ENCODE measurements around the gene GAMT. TPM values are rescaled to one million over a fixed set of nuclear protein-coding genes. Genes with fewer than 3 reads are reported as not detected.

GAMT gene
- total and polyA plus RNA-seq, 2 of the 13 experiments (the other 11 are each of a cell fraction or from before 2014, with no cell fraction given), result 115 to 124 TPM

DNA sequence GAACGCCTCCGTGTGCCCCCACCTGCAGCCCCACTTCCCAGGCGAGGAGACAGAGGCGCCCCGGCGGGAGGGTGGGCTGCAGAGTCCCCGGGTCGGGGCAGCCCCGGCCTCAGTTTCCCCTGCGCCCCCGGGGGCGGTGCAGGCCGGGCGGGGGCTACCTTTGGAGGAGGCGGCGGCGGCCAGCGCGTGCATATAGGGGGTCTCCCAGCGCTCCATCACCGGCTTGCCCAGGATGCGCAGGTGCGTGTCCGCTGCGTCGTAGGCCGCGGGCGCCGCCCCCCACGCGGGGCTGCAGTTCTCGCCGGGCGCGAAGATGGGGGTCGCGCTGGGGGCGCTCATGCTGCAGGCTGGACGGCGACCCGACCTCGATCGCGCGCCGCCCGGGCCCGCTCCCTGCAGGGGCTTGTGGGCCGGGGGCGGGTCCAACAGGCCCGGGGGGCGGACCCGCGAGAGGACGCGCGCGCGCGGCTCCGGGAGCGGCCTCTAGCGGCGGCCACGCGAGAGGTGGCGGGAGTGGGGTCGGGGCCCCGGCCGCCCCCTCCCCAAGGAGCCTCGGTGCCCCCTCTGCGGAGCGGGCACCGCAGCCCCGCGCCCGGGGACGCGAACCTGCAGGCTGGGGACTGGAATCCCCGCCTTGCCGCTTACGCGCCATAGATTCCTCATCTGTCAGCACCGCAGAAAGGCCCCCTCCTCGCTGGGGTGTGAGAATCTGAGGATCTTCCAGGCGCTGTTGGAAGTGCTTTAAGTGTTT is at the start of gene GAMT (continued):
- no peak for TF ChIP-seq ZNF572 (CRISPR knock-in tag; IDR thresholded peaks at IDR 0.05)
- peak; percentile 45; the same call in 1 of the 2 replicates for TF ChIP-seq EEA1 (CRISPR knock-in tag; IDR thresholded peaks at IDR 0.05; ENCODE audit: borderline replicate concordance)
- TF ChIP-seq RAD21 (CRISPR knock-in tag; IDR thresholded peaks at IDR 0.05), result peak; percentile 38; the same call in 1 of the 2 replicates
- no peak for TF ChIP-seq ZNF432 (CRISPR knock-in tag; IDR thresholded peaks at IDR 0.05; ENCODE audit: borderline replicate concordance)
- TF ChIP-seq, protein P1, sequence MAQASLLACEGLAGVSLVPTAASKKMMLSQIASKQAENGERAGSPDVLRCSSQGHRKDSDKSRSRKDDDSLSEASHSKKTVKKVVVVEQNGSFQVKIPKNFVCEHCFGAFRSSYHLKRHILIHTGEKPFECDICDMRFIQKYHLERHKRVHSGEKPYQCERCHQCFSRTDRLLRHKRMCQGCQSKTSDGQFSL (CRISPR knock-in tag; IDR thresholded peaks at IDR 0.05), result no peak
- TF ChIP-seq TRIM24 (CRISPR knock-in tag; IDR thresholded peaks at IDR 0.05), result no peak
- TF ChIP-seq, protein P2, sequence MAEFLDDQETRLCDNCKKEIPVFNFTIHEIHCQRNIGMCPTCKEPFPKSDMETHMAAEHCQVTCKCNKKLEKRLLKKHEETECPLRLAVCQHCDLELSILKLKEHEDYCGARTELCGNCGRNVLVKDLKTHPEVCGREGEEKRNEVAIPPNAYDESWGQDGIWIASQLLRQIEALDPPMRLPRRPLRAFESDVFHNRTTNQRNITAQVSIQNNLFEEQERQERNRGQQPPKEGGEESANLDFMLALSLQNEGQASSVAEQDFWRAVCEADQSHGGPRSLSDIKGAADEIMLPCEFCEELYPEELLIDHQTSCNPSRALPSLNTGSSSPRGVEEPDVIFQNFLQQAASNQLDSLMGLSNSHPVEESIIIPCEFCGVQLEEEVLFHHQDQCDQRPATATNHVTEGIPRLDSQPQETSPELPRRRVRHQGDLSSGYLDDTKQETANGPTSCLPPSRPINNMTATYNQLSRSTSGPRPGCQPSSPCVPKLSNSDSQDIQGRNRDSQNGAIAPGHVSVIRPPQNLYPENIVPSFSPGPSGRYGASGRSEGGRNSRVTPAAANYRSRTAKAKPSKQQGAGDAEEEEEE (CRISPR knock-in tag; IDR thresholded peaks at IDR 0.05; ENCODE audit: borderline replicate concordance), result no peak
- no peak for TF ChIP-seq FOXC1 (CRISPR knock-in tag; IDR thresholded peaks at IDR 0.05; ENCODE audit: borderline replicate concordance)
- TF ChIP-seq MXD4 (CRISPR knock-in tag; IDR thresholded peaks at IDR 0.05), result peak; percentile 33; the same call in 1 of the 2 replicates
- no peak for TF ChIP-seq ELF1 (CRISPR knock-in tag; IDR thresholded peaks at IDR 0.05)
- no peak for TF ChIP-seq ISX (CRISPR knock-in tag; conservative IDR thresholded peaks at IDR 0.05)
- TF ChIP-seq, protein P3, sequence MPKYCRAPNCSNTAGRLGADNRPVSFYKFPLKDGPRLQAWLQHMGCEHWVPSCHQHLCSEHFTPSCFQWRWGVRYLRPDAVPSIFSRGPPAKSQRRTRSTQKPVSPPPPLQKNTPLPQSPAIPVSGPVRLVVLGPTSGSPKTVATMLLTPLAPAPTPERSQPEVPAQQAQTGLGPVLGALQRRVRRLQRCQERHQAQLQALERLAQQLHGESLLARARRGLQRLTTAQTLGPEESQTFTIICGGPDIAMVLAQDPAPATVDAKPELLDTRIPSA (CRISPR knock-in tag; IDR thresholded peaks at IDR 0.05; ENCODE audit: borderline replicate concordance), result 0 out of 2 replicates have a peak, but pooled peaks have one; percentile 73
- no peak for TF ChIP-seq NCOA5 (CRISPR knock-in tag; IDR thresholded peaks at IDR 0.05)
- no peak for TF ChIP-seq SNRNP70 (IDR thresholded peaks at IDR 0.05; ENCODE audit: low read depth, low read length)
- no peak for TF ChIP-seq ZNF747 (CRISPR knock-in tag; IDR thresholded peaks at IDR 0.05; ENCODE audit: borderline replicate concordance)
- 0 out of 2 replicates have a peak, but pooled peaks have one; percentile 9 for TF ChIP-seq ERF (CRISPR knock-in tag; IDR thresholded peaks at IDR 0.05)
- TF ChIP-seq ZNF563 (CRISPR knock-in tag; IDR thresholded peaks at IDR 0.05), result peak; percentile 80; the same call in 1 of the 2 replicates
- TF ChIP-seq BORCS8-MEF2B (CRISPR knock-in tag; IDR thresholded peaks at IDR 0.05), result 0 out of 2 replicates have a peak, but pooled peaks have one; percentile 7
- TF ChIP-seq ZFX (CRISPR knock-in tag; IDR thresholded peaks at IDR 0.05; ENCODE audit: low read depth), result peak; percentile 73
- peak; percentile 6; the same call in 1 of the 2 replicates for TF ChIP-seq ARNT2 (CRISPR knock-in tag; IDR thresholded peaks at IDR 0.05; ENCODE audit: low read depth)
- TF ChIP-seq HOXA3 (CRISPR knock-in tag; IDR thresholded peaks at IDR 0.05), result peak; percentile 32; the same call in 1 of the 2 replicates
- peak; percentile 32; the same call in 1 of the 2 replicates for TF ChIP-seq SALL1 (CRISPR knock-in tag; IDR thresholded peaks at IDR 0.05)
- peak; percentile 94 for TF ChIP-seq ZBTB7A (CRISPR knock-in tag; IDR thresholded peaks at IDR 0.05)
- TF ChIP-seq, protein P4, sequence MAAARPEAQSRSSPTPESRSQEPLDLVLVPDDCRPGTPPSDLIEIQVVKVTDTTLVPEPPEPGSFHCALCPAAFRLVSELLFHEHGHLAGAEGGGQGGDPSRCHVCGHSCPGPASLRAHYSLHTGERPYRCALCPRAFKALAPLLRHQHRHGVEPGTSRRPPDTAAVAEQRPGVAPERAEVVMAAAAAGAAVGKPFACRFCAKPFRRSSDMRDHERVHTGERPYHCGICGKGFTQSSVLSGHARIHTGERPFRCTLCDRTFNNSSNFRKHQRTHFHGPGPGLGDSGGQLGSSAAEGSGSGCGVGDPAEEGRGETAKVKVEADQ (CRISPR knock-in tag; IDR thresholded peaks at IDR 0.05; ENCODE audit: borderline replicate concordance), result no peak
- TF ChIP-seq, protein P5, sequence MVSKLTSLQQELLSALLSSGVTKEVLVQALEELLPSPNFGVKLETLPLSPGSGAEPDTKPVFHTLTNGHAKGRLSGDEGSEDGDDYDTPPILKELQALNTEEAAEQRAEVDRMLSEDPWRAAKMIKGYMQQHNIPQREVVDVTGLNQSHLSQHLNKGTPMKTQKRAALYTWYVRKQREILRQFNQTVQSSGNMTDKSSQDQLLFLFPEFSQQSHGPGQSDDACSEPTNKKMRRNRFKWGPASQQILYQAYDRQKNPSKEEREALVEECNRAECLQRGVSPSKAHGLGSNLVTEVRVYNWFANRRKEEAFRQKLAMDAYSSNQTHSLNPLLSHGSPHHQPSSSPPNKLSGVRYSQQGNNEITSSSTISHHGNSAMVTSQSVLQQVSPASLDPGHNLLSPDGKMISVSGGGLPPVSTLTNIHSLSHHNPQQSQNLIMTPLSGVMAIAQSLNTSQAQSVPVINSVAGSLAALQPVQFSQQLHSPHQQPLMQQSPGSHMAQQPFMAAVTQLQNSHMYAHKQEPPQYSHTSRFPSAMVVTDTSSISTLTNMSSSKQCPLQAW (CRISPR knock-in tag; IDR thresholded peaks at IDR 0.05), result no peak
- TF ChIP-seq TAF1 (CRISPR knock-in tag; IDR thresholded peaks at IDR 0.05), result no peak

Data from HepG2 (cell line).